ENCODE data around the gene CASZ1. TPM values are rescaled to one million over a fixed set of nuclear protein-coding genes. Genes with fewer than 3 reads are reported as not detected.

The CASZ1 gene
- polyA plus RNA-seq, 1 experiment, result 0.06 TPM

DNA sequence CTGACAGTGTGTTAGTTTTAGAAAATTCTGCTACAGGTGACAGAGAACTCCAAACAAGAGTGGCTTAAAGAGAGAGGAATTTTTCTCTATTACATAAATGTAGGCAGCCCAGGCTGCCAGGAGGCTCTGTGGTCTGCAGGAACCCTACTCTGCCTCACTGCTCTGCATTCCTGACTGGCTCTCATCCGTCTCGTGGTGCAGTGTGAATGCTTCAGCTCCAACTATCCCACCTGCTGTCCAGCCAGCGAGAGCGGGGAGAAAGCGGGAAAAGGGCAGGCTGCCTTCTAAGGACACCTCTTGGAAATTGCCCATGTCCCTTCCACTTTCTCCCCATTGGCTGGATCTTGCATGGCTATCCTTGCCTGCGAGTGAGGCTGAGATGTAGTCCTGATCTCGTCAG lies 190.4 kb downstream of the CASZ1 start:
- H3K9me3 ChIP-seq (ENCODE audit: control insufficient read depth, insufficient read depth, low read length), result no peaks in the 10 kb centered on the region; the same call in 1 of the 2 replicates
- CTCF ChIA-PET, result interaction anchor here (0.6 kb wide), 1 partner anchor 139 kb away, joined by 3 read pairs; no protein-coding TSS in a partner anchor

DNA sequence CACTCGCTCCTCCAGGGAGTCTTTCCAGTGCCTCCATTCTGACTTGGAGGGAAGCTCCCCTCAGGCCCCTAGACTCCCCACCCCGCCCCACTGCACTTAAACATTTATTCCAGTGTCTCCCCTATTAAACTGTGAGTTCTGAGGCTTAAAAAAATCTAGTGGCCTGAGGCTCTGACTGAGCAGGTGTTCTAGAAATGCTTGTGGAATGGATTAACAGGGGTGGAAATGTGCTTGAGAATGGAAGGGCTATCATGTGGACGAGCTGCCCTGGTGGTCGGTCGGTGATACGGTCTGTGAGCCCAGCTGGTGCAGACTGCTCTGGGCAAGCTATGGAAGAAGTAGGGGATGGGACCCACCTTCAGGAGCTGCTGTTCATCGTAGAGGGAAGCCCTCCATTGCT lies 191.5 kb downstream of the CASZ1 start:
- Histone ChIP-seq H3K27ac (ENCODE audit: low read depth, low read length) (no peak overlapping the region), H3K27me3 (ENCODE audit: control insufficient read depth, insufficient read depth, low read length) (no peaks in the 10 kb centered on the region), H3K4me3 (ENCODE audit: low read depth, low read length) (no peak overlapping the region), H3K9me3 (ENCODE audit: control insufficient read depth, insufficient read depth, low read length) (no peaks in the 10 kb centered on the region; the same call in 1 of the 2 replicates)
- DNase-seq (ENCODE audit: low read depth, low spot score), result no peak
- CTCF ChIA-PET, result no interaction called here
- POLR2A ChIA-PET, result no interaction called here
- TF ChIP-seq, protein P1, sequence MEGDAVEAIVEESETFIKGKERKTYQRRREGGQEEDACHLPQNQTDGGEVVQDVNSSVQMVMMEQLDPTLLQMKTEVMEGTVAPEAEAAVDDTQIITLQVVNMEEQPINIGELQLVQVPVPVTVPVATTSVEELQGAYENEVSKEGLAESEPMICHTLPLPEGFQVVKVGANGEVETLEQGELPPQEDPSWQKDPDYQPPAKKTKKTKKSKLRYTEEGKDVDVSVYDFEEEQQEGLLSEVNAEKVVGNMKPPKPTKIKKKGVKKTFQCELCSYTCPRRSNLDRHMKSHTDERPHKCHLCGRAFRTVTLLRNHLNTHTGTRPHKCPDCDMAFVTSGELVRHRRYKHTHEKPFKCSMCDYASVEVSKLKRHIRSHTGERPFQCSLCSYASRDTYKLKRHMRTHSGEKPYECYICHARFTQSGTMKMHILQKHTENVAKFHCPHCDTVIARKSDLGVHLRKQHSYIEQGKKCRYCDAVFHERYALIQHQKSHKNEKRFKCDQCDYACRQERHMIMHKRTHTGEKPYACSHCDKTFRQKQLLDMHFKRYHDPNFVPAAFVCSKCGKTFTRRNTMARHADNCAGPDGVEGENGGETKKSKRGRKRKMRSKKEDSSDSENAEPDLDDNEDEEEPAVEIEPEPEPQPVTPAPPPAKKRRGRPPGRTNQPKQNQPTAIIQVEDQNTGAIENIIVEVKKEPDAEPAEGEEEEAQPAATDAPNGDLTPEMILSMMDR (IDR thresholded peaks at IDR 0.05; ENCODE audit: low read depth, low read length), result no peak

More for the DNA sequence above, 190.4 kb downstream of the CASZ1 start:
- TF ChIP-seq, protein P1 (IDR thresholded peaks at IDR 0.05; ENCODE audit: low read depth, low read length), result no peak
- DNase-seq (ENCODE audit: low read depth, low spot score), result no peak
- no peaks in the 10 kb centered on the region for H3K27me3 ChIP-seq (ENCODE audit: control insufficient read depth, insufficient read depth, low read length)
- POLR2A ChIA-PET, result no interaction called here
- no peak overlapping the region for H3K4me3 ChIP-seq (ENCODE audit: low read depth, low read length)
- no peak overlapping the region for H3K27ac ChIP-seq (ENCODE audit: low read depth, low read length)

DNA sequence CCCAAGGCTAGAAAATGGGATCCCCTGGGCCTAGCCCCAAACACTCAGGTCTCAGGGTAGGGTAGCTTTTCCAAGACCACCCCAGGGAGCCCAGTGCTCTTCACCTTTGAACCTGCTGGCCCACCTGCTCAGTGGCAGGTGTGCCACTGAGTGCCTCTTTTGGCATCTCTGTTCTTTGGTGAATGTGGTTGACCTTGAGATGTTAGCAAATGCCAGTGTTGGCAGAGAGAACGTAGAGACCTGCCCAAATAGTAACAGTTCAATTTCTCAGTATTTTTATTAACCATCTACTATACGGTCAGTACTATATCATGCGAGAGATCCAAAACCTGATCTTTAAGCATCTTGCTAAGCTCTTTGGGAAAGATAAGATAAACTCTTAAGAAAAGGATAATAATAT lies 193.5 kb downstream of the CASZ1 start:
- Histone ChIP-seq H3K4me3 (ENCODE audit: low read depth, low read length) (no peak overlapping the region), H3K27ac (ENCODE audit: low read depth, low read length) (no peak overlapping the region), H3K9me3 (ENCODE audit: control insufficient read depth, insufficient read depth, low read length) (no peaks in the 10 kb centered on the region; the same call in 1 of the 2 replicates), H3K27me3 (ENCODE audit: control insufficient read depth, insufficient read depth, low read length) (no peaks in the 10 kb centered on the region)
- no peak for DNase-seq (ENCODE audit: low read depth, low spot score)
- POLR2A ChIA-PET, result no interaction called here
- CTCF ChIA-PET, result interaction anchor here (0.7 kb wide), 1 partner anchor 95 kb away, joined by 3 read pairs; no protein-coding TSS in a partner anchor
- TF ChIP-seq, protein P1 (IDR thresholded peaks at IDR 0.05; ENCODE audit: low read depth, low read length), result no peak

DNA sequence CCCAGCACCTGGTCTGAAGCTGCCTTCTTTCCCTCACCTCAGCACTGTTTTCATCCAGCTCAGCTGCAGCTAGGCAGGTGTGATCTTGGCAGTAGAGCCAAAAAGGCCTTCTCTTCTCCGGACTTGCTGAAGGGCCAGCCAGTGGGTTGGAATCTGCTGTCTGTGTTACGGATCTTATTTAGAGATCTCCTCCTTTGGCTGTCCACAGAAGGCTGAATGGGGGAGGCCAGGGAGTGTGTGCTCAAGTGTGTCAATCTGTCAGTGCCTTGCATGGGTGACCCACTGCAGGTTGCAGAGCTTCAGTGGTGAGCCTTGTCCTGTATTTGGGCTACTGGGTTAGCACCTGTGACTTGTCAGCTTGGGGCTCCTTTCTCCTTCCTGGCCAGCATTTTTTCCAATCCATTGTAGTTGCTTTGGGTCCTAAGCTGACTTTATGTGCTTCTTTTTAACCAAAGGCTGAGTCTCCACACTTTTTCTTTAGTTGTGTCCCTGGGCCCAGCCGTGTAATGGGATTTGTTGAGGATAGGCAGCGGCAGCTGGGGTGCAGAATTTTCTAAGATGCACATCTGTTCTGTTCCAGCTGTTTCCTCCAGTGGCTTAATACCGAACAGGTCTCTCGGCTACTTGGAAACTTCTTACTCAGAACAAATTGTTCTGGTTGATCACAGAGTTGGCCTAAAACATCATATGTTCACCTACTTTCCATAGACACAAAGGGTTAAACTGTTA lies 194.9 kb downstream of the CASZ1 start:
- no peaks in the 10 kb centered on the region for H3K9me3 ChIP-seq (ENCODE audit: control insufficient read depth, insufficient read depth, low read length)
- H3K27ac ChIP-seq (ENCODE audit: low read depth, low read length), result no peak overlapping the region
- ChIA-PET POLR2A (interaction anchor here (0.6 to 0.7 kb wide), 2 partner anchors 73 to 1129 kb away, joined by 4 to 5 read pairs; no protein-coding TSS in a partner anchor), CTCF (no interaction called here)
- no peaks in the 10 kb centered on the region for H3K27me3 ChIP-seq (ENCODE audit: control insufficient read depth, insufficient read depth, low read length)
- no peak for DNase-seq (ENCODE audit: low read depth, low spot score)
- H3K4me3 ChIP-seq (ENCODE audit: low read depth, low read length), result no peak overlapping the region
- TF ChIP-seq, protein P1 (IDR thresholded peaks at IDR 0.05; ENCODE audit: low read depth, low read length), result no peak

DNA sequence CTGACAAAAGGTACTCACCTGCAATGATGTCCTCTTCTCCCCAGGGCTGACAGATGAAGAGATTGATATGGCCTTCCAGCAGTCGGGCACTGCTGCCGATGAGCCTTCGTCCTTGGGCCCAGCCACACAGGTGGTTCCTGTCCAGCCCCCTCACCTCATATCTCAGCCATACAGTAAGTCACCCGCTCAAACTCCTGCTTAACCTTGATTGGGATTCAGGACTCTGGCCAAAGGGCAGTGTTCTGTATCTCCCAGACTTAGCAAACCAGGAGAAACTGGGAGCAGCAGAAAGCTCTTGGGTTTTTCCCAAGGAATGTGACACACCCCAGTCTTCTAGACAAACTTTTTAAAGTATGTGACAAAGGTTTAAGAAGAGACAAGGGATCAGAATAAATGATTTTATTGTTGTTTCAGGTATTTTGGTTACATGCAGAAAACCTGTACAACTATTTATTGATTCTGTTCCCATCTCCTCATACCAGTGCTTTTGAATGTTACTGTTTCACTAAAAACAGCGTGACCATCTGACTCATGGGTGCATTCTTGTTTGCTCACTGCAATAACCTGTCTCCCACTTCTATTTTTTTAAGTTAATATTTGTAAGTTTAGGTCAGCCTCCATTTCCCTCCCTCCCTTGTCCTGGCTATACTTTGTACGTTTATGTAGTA lies 197.1 kb downstream of the CASZ1 start:
- peak; percentile 61 for DNase-seq (ENCODE audit: low read depth, low spot score)
- POLR2A ChIA-PET, result no interaction called here
- H3K9me3 ChIP-seq (ENCODE audit: control insufficient read depth, insufficient read depth, low read length), result no peaks in the 10 kb centered on the region
- CTCF ChIA-PET, result no interaction called here
- H3K27ac ChIP-seq (ENCODE audit: low read depth, low read length), result peak overlapping the region; percentile 94
- H3K4me3 ChIP-seq (ENCODE audit: low read depth, low read length), result no peak overlapping the region
- TF ChIP-seq, protein P1 (IDR thresholded peaks at IDR 0.05; ENCODE audit: low read depth, low read length), result no peak
- no peaks in the 10 kb centered on the region for H3K27me3 ChIP-seq (ENCODE audit: control insufficient read depth, insufficient read depth, low read length)
